GM12892 (cell line): Measurements from ENCODE around the gene BMERB1.
A peak's percentile ranks its signal among the peaks of the same experiment; 100 is the strongest.

ENCODE experiments used
- DNase-seq: peaks from one replicate; pipeline ENCODE4 v3.0.0; 2011; ENCODE audit not compliant: insufficient read length
- FAIRE-seq: peaks from 2 replicates; lab custom pipeline; 2011; peaks lifted over from hg19 to GRCh38; lab: Jason Lieb, UNC
- POLR2A ChIP-seq: IDR thresholded peaks from 2 replicates; pipeline ENCODE4 v1.6.1; 2011; ENCODE audit warnings: low read depth, low read length, control low read depth
- POLR2AphosphoS5 ChIP-seq: IDR thresholded peaks from 2 replicates; pipeline ENCODE4 v1.6.1; 2011; ENCODE audit warnings: low read depth, low read length, control low read depth

The BMERB1 gene

DNA sequence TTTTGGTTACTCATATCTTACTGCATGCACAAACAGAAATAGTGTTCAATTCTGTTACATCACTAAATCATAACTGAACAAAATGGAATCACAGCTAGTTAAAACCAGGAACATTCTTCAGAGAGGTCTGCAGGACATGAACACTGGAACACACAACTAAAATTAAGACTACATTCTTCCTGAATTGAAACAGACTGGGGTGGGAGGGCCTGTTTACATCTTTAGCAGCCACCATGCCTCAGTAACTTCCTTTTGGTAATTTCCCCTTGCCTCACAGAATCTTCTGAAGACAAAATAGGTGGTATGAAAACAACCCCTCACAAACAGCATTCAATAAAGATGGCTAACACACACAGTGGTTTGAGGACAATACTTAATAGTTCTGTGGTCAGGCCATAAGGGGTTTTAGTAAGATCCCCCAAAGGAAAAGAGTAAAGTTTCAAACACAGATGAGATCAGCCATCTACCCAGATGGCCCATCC, 202.0 kb downstream of the BMERB1 start:
- DNase-seq, result no peak
- TF ChIP-seq POLR2AphosphoS5, result no peak
- peak; percentile 6; the same call in 1 of the 2 replicates for TF ChIP-seq POLR2A
- peak; percentile 78 for FAIRE-seq
